Gastrocnemius medialis (tissue), 4 donors: ENCODE results near the gene PRR19. TPM values are rescaled to one million over a fixed set of nuclear protein-coding genes. Genes with fewer than 3 reads are reported as not detected.

Experiments
- ATAC-seq, 2 donors: fragments of 150-250 bp; one replicate each; pipeline ENCODE4 v1.9.1; 2016
- DNase-seq, 2 donors: peaks; one replicate each; pipeline ENCODE4 v3.0.0-alpha.2; 2019
- H3K27ac ChIP-seq, 4 donors: fragments of 200-600 bp; sonication (generic); 1 replicate in 1 of 4; 2 replicates in 3 of 4; pipeline ENCODE4 v1.5.1; 2016 to 2018; ENCODE audit warnings: mild to moderate bottlenecking in 2 of 4, moderate library complexity in 1 of 4
- H3K27me3 ChIP-seq, 3 donors: fragments of 200-600 bp; sonication (generic) in 2 of 3; 1 replicate in 1 of 3; 2 replicates in 2 of 3; pipeline versions ENCODE4 v1.5.1 to v1.6.0; 2016 to 2019; ENCODE audit warnings: mild to moderate bottlenecking in 1 of 3, moderate library complexity in 1 of 3
- H3K36me3 ChIP-seq, 2 donors: fragments of 200-600 bp; sonication (generic) in 1 of 2; one replicate each; pipeline ENCODE4 v1.5.1; 2017 to 2018
- H3K4me1 ChIP-seq, 2 donors: fragments of 200-600 bp; sonication (generic) in 1 of 2; one replicate each; pipeline ENCODE4 v1.5.1; 2016 to 2017; ENCODE audit warnings: mild to moderate bottlenecking in 2 of 2
- H3K4me3 ChIP-seq, 4 donors: fragments of 200-600 bp; sonication (generic) in 3 of 4; 1 replicate in 1 of 4; 2 replicates in 3 of 4; pipeline ENCODE4 v1.5.1; 2016 to 2019; ENCODE audit warnings: mild to moderate bottlenecking in 2 of 4
- H3K9me3 ChIP-seq, 3 donors: fragments of 200-600 bp; sonication (generic) in 2 of 3; 1 replicate in 1 of 3; 2 replicates in 2 of 3; pipeline ENCODE4 v1.5.1; 2016 to 2019
- POLR2A ChIP-seq, 2 donors: fragments of 450-650 bp; IDR thresholded peaks; one replicate each; pipeline ENCODE4 v1.6.1; 2017; ENCODE audit warnings: antibody characterized with exemption in 2 of 2, mild to moderate bottlenecking in 2 of 2, moderate library complexity in 2 of 2
- in situ Hi-C, 4 donors: fragments of 200-750 bp; cut with MboI; loops; one replicate each; pipeline versions ENCODE4 v1.15.0 to v1.8.0; 2017; ENCODE audit warnings: low sequenced_read_pairs in 4 of 4
- intact Hi-C: fragments of 100-400 bp; cut with DNase I; formaldehyde crosslinking; loops from one replicate; pipeline ENCODE4 v1.15.1; 2023; ENCODE audit warnings: low total_unique reads
- total RNA-seq, 4 donors: library from RNA; depleted of rRNA; stranded (reverse); fragments of >200 nt; gene quantifications; one replicate each; pipeline versions ENCODE4 v1.1.0 to v1.2.3, GENCODE V29; 2016
- TF ChIP-seq, protein P1 (sequence below), 5 experiments: fragments of 450-650 bp in 3 of 5; fragments of 200-600 bp in 2 of 5; sonication (generic) in 2 of 5; IDR thresholded peaks in 4 of 5; conservative IDR thresholded peaks in 1 of 5; 1 replicate in 4 of 5; 2 replicates in 1 of 5; pipeline ENCODE4 v1.5.1; 2016 to 2019; ENCODE audit warnings: antibody characterized with exemption in 5 of 5, mild to moderate bottlenecking in 3 of 5, moderate library complexity in 3 of 5

Gene PRR19
- total RNA-seq, 4 donors from 2014 or later = not detected

DNA sequence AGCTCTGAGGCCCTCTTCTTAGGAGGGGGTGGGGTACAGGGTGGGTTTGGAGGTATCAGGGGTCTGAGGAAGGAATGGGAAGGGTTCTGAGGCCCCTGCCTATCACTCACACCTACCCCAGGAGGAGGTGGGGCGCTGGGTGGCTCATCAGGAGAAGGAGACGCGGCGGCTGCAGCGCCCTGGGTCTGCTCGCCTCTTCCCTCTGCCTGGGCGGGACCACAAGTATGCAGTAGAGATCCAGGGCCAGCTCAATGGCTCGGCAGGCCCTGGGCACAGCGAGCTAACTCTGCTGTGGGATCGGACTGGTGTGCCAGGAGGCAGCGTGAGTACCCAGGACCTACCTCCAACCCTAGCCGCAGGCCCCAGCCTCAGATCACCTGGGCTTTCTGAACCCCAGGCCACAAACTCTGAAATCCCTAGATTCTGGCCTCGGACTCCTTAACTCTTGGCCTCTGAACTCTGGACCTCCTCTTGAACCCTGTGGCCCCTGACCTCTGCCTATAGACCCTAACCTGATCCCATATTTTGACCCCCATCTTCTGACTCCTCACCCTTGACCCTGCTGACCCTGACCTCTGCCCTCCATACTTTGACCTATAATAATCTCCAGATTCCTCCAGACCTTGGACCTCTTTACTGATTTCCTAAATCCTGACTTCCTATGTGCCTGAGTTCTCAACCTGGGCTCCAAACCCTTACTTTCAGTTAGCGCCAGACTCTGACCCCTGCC lies 47.6 kb downstream of the PRR19 start:
- TF ChIP-seq POLR2A (IDR thresholded peaks at IDR 0.05) = no peak
- TF ChIP-seq, protein P1, sequence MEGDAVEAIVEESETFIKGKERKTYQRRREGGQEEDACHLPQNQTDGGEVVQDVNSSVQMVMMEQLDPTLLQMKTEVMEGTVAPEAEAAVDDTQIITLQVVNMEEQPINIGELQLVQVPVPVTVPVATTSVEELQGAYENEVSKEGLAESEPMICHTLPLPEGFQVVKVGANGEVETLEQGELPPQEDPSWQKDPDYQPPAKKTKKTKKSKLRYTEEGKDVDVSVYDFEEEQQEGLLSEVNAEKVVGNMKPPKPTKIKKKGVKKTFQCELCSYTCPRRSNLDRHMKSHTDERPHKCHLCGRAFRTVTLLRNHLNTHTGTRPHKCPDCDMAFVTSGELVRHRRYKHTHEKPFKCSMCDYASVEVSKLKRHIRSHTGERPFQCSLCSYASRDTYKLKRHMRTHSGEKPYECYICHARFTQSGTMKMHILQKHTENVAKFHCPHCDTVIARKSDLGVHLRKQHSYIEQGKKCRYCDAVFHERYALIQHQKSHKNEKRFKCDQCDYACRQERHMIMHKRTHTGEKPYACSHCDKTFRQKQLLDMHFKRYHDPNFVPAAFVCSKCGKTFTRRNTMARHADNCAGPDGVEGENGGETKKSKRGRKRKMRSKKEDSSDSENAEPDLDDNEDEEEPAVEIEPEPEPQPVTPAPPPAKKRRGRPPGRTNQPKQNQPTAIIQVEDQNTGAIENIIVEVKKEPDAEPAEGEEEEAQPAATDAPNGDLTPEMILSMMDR (IDR thresholded peaks at IDR 0.05 in 4 of 5, conservative IDR thresholded peaks at IDR 0.05 in 1 of 5) = no peak
- Histone ChIP-seq H3K27ac (no peak overlapping the region), H3K27me3 (no peaks in the 10 kb centered on the region), H3K4me1 (peaks cover 0 to 7% of the 10 kb centered on the region in 2 donors), H3K9me3 (no peaks in the 10 kb centered on the region), H3K36me3 (peaks cover 0 to 57% of the 10 kb centered on the region in 2 donors), H3K4me3 (no peak overlapping the region)
- ATAC-seq (no peak), DNase-seq (no peak)
- intact Hi-C loops (no loop called here), in situ Hi-C loops (loop anchor here in 1 of 4 donors (25.0 kb wide), 1 partner anchor 237 kb away; no protein-coding TSS in a partner anchor)

DNA sequence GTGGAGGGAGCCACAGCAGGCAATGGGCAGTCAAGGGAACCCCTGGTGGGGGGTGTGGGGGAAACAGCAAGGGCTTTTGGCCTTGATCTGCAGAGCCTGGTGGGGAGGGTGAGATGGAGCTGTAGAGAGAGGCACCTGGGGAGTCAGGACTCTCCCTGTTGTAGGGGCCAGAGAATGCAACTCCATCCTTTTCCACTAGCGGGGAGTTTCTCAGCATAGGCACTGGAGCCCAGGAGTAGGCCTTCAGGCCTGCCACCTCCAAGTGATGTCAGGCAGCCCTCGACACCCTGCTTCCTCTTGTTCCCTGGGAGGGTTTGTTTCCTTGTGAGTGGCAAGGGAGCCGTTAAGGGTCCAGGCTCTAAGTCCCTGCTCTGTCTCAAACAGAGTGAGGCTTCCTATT lies 48.5 kb downstream of the PRR19 start:
- H3K36me3 ChIP-seq = peaks cover 0 to 57% of the 10 kb centered on the region in 2 donors
- no peak overlapping the region for H3K27ac ChIP-seq
- no peak overlapping the region for H3K4me3 ChIP-seq
- in situ Hi-C loops = no loop called here
- TF ChIP-seq, protein P1 (IDR thresholded peaks at IDR 0.05 in 4 of 5, conservative IDR thresholded peaks at IDR 0.05 in 1 of 5) = no peak
- no peak for TF ChIP-seq POLR2A (IDR thresholded peaks at IDR 0.05)
- no peak for ATAC-seq
- intact Hi-C loops = no loop called here
- no peaks in the 10 kb centered on the region for H3K27me3 ChIP-seq
- peaks cover 0 to 2% of the 10 kb centered on the region in 2 donors for H3K4me1 ChIP-seq
- no peak for DNase-seq
- H3K9me3 ChIP-seq = no peaks in the 10 kb centered on the region

DNA sequence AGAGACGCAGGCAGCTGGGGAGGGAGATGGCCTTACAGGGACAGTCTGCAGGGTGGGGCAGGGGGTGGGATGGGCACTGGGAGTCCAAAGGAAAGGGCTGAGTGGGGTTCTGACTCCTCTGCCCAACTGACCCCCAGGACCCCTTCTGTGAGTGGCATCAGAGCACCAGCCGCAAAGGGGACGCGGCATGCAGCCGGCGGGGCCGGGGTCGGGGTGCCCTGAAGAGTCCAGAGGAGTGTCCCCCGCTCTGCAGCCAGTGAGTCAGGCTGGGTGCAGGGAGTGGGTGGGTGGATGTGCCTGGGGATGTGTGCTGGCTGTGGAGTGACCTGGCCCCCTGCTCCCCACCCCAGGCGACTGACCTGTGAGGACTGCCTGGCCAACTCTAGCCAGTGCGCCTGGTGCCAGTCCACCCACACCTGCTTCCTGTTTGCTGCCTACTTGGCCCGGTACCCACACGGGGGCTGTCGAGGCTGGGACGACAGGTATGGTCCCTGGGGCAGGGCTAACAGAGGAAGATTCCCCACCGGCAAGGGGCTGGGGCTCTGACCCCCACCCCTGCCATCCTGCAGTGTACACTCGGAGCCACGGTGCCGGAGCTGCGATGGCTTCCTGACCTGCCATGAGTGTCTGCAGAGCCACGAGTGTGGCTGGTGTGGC lies 49.3 kb downstream of the PRR19 start:
- in situ Hi-C loops (no loop called here), intact Hi-C loops (no loop called here)
- TF ChIP-seq POLR2A (IDR thresholded peaks at IDR 0.05) = no peak
- TF ChIP-seq, protein P1 (IDR thresholded peaks at IDR 0.05 in 4 of 5, conservative IDR thresholded peaks at IDR 0.05 in 1 of 5) = no peak
- H3K9me3 ChIP-seq = no peaks in the 10 kb centered on the region
- no peak overlapping the region for H3K27ac ChIP-seq
- no peaks in the 10 kb centered on the region for H3K4me1 ChIP-seq
- no peak overlapping the region for H3K4me3 ChIP-seq
- no peaks in the 10 kb centered on the region for H3K27me3 ChIP-seq
- DNase-seq = no peak
- peaks cover 0 to 57% of the 10 kb centered on the region in 2 donors for H3K36me3 ChIP-seq
- no peak for ATAC-seq

GRCh38 chr19:42352301-42353259 lies 50.6 kb downstream of the PRR19 start:
- H3K27ac ChIP-seq = no peak overlapping the region
- no peak for TF ChIP-seq POLR2A (IDR thresholded peaks at IDR 0.05)
- TF ChIP-seq, protein P1 (IDR thresholded peaks at IDR 0.05 in 4 of 5, conservative IDR thresholded peaks at IDR 0.05 in 1 of 5) = no peak
- H3K4me3 ChIP-seq = no peak overlapping the region
- no peaks in the 10 kb centered on the region for H3K4me1 ChIP-seq
- ATAC-seq (no peak), DNase-seq (no peak)
- no peaks in the 10 kb centered on the region for H3K27me3 ChIP-seq
- no peaks in the 10 kb centered on the region for H3K9me3 ChIP-seq
- peaks cover 0 to 68% of the 10 kb centered on the region in 2 donors for H3K36me3 ChIP-seq
- intact Hi-C loops = no loop called here
- in situ Hi-C loops = no loop called here
